Measurements from ENCODE around the gene FGR. TPM values are rescaled to one million over a fixed set of nuclear protein-coding genes. Genes with fewer than 3 reads are reported as not detected.

FGR gene
- total RNA-seq, 1 experiment from 2014 or later: not detected

DNA sequence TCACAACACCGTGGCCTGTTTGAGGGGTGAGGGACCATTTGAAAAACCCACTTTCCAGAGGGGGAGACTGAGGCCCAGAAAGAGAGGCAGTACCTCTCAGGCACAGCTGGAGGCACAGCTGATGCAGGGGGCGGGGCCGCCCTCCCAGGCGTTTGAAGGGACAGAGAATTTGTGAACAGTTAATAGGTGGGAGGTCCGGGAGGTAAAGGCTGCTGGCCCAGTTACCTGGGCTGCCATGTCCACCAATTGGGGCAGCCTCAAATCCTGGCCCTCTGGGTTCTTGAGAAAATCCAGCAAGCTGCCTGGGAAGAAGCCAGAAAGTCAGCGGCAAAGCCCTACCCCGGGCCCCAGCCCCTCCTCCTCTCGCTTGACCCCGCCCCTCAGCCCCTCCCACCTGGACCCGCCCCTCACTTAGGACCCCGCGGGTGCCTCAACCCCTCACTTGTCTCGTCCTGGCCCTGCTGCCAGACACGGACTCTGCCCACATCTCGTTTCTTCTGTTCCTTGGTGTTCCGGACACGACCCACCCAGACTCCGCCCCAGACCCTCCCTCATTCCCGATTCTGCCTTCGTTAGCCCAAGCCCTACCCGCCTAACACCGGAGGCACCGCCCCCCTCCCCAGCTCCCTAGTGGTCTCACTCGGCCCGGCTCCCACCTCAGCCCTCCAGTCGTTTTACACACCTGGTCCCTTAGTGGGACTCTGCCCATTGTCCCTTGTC, 20.2 kb downstream of the FGR start:
- Histone ChIP-seq H3K9me3 (ENCODE audit: control insufficient read depth in 1 of 2, insufficient read depth in 1 of 2, low read depth in 1 of 2, low read length in 2 of 2) (no peaks in the 10 kb centered on the region), H3K79me2 (ENCODE audit: insufficient read depth, low read length) (no peaks in the 10 kb centered on the region), H3K9me2 (ENCODE audit: insufficient read depth) (no peaks in the 10 kb centered on the region), H3K4me3 (replicated peaks in 1 of 2; ENCODE audit: low read depth in 1 of 2, low read length in 2 of 2) (no peak overlapping the region), H2AFZ (ENCODE audit: low read depth, low read length, poor library complexity, severe bottlenecking) (no peak overlapping the region), H3K36me3 (ENCODE audit: control insufficient read depth in 1 of 2, insufficient read depth in 2 of 2, low read length in 2 of 2) (no peaks in the 10 kb centered on the region), H3K4me1 (ENCODE audit: control insufficient read depth in 1 of 2, insufficient read depth in 2 of 2, low read length in 2 of 2) (no peaks in the 10 kb centered on the region), H3K27ac (ENCODE audit: low read depth, low read length) (no peak overlapping the region), H3K27me3 (ENCODE audit: insufficient read depth, low read length) (no peaks in the 10 kb centered on the region), H3K9ac (ENCODE audit: low read length) (no peak overlapping the region), H3K4me2 (ENCODE audit: low read length) (no peak overlapping the region), H4K20me1 (ENCODE audit: insufficient read depth) (no peaks in the 10 kb centered on the region)
- TF ChIP-seq YY1 (IDR thresholded peaks at IDR 0.05; ENCODE audit: extremely low read depth, insufficient replicate concordance, low read depth, low read length): no peak
- no peak for TF ChIP-seq FOSL1 (IDR thresholded peaks at IDR 0.05; ENCODE audit: low read depth)
- TF ChIP-seq POLR2AphosphoS5 (IDR thresholded peaks at IDR 0.05; ENCODE audit: low read depth, low read length): no peak
- TF ChIP-seq CEBPB (IDR thresholded peaks at IDR 0.05; ENCODE audit: low read depth): no peak
- TF ChIP-seq SIN3A (IDR thresholded peaks at IDR 0.05; ENCODE audit: low read depth): no peak
- TF ChIP-seq EZH2 (IDR thresholded peaks at IDR 0.05): no peak
- TF ChIP-seq, protein P1, sequence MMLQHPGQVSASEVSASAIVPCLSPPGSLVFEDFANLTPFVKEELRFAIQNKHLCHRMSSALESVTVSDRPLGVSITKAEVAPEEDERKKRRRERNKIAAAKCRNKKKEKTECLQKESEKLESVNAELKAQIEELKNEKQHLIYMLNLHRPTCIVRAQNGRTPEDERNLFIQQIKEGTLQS (IDR thresholded peaks at IDR 0.05): no peak
- TF ChIP-seq EGR1 (IDR thresholded peaks at IDR 0.05; ENCODE audit: low read depth): no peak
- CTCF ChIA-PET: no interaction called here
- POLR2A ChIA-PET: no interaction called here
- no TSS peak for BruUV-seq (replicated peaks)
- no peak for DNase-seq (ENCODE audit: low read depth, low spot score)
- no peak for ATAC-seq
- intact Hi-C loops (cut with micrococcal nuclease): no loop called here
- RAD21 ChIA-PET (ENCODE audit: low non-redundant PET in 1 of 2, low total read pairs in 2 of 2, uncharacterized antibody in 2 of 2, unreplicated experiment in 2 of 2): no interaction called here

DNA sequence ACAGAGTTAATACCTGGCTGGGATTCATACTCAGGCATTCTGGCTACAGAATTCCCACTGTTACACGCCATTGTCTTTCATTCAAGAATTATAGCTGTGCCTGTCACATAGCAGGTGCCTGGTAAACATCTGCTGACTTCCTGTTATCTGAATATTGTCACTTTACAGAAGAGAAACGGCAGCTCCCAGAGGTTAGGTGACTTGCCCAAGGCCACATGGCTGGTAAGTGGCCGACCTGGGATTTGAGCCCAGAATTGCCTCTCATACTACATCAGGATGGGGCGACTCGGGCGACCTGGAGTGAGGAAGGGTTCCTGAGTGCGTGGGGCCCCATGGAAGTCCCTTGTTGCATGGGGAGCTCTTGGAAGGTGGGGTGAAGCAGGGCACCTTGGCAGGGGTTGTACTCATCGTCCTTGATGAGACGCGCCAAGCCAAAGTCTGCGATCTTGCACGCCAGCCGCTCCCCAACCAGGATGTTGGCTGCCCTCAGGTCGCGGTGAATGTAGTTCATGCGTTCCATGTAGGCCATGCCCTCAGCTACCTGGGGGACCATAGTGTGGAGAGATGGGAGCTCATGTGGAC, 20.9 kb downstream of the FGR start:
- Histone ChIP-seq H4K20me1 (ENCODE audit: insufficient read depth) (no peaks in the 10 kb centered on the region), H3K27me3 (ENCODE audit: insufficient read depth, low read length) (no peaks in the 10 kb centered on the region), H3K9me3 (ENCODE audit: control insufficient read depth in 1 of 2, insufficient read depth in 1 of 2, low read depth in 1 of 2, low read length in 2 of 2) (no peaks in the 10 kb centered on the region), H3K4me1 (ENCODE audit: control insufficient read depth in 1 of 2, insufficient read depth in 2 of 2, low read length in 2 of 2) (peaks cover 0 to under 1% of the 10 kb centered on the region in 2 experiments; a peak in 1 of 4 replicates), H2AFZ (ENCODE audit: low read depth, low read length, poor library complexity, severe bottlenecking) (no peak overlapping the region), H3K4me3 (replicated peaks in 1 of 2; ENCODE audit: low read depth in 1 of 2, low read length in 2 of 2) (no peak overlapping the region), H3K4me2 (ENCODE audit: low read length) (no peak overlapping the region), H3K27ac (ENCODE audit: low read depth, low read length) (no peak overlapping the region), H3K9ac (ENCODE audit: low read length) (no peak overlapping the region), H3K9me2 (ENCODE audit: insufficient read depth) (no peaks in the 10 kb centered on the region), H3K79me2 (ENCODE audit: insufficient read depth, low read length) (no peaks in the 10 kb centered on the region), H3K36me3 (ENCODE audit: control insufficient read depth in 1 of 2, insufficient read depth in 2 of 2, low read length in 2 of 2) (no peaks in the 10 kb centered on the region)
- POLR2A ChIA-PET: no interaction called here
- RAD21 ChIA-PET (ENCODE audit: low non-redundant PET in 1 of 2, low total read pairs in 2 of 2, uncharacterized antibody in 2 of 2, unreplicated experiment in 2 of 2): no interaction called here
- BruUV-seq (replicated peaks): no TSS peak
- no peak for DNase-seq (ENCODE audit: low read depth, low spot score)
- TF ChIP-seq ZNF274 (IDR thresholded peaks at IDR 0.05; ENCODE audit: low read depth, low read length): no peak
- no peak for TF ChIP-seq POLR2A (IDR thresholded peaks at IDR 0.05; ENCODE audit: borderline replicate concordance, extremely low read depth, insufficient read depth, insufficient read length)
- no peak for TF ChIP-seq CTCF (IDR thresholded peaks at IDR 0.05 in 2 of 3, conservative IDR thresholded peaks at IDR 0.05 in 1 of 3; ENCODE audit: borderline replicate concordance in 1 of 3, insufficient read depth in 1 of 3, low read depth in 2 of 3, low read length in 2 of 3)
- no peak for TF ChIP-seq TCF7L2 (IDR thresholded peaks at IDR 0.05; ENCODE audit: borderline replicate concordance, extremely low read depth, insufficient read depth, insufficient read length)
- TF ChIP-seq POLR2AphosphoS5 (IDR thresholded peaks at IDR 0.05; ENCODE audit: low read depth, low read length): no peak
- TF ChIP-seq SRF (IDR thresholded peaks at IDR 0.05; ENCODE audit: low read depth): no peak
- ATAC-seq: no peak
- intact Hi-C loops (cut with micrococcal nuclease): no loop called here
- CTCF ChIA-PET: no interaction called here
